T-helper 17 cell (primary cell): ENCODE measurements around the gene TMEM192. TPM values are rescaled to one million over a fixed set of nuclear protein-coding genes. Genes with fewer than 3 reads are reported as not detected.
"Not testable (repeated sequence)": the region's sequence is repeated elsewhere in the genome, so short reads cannot be mapped to it uniquely, and the experiment has no call there.

Experiments
- ATAC-seq: fragments of 150-1000 bp; cut with Tn5 transposase; 2 replicates; pipeline ENCODE4 v1.10.0; 2021; ENCODE audit warnings: mild to moderate bottlenecking, moderate library complexity
- DNase-seq, 3 donors: peaks; one replicate each; pipeline versions ENCODE4 v3.0.0 to v3.0.0-alpha.2; 2020 to 2021
- H3K9me3 ChIP-seq: one replicate; pipeline ENCODE4 v1.7.0; 2013; ENCODE audit warnings: low read length, mild to moderate bottlenecking; ENCODE audit not compliant: control insufficient read depth, poor library complexity, severe bottlenecking
- H3K27ac Mint-ChIP-seq: one replicate; pipeline ENCODE4 v1.8.0; 2022; ENCODE audit warnings: mild to moderate bottlenecking, moderate library complexity, mixed read lengths
- H3K27me3 Mint-ChIP-seq: one replicate; pipeline ENCODE4 v1.8.0; 2022; ENCODE audit warnings: mixed read lengths
- H3K36me3 Mint-ChIP-seq: one replicate; pipeline ENCODE4 v1.8.0; 2022; ENCODE audit warnings: low read depth, mixed read lengths
- H3K4me1 Mint-ChIP-seq: one replicate; pipeline ENCODE4 v1.8.0; 2022; ENCODE audit warnings: mild to moderate bottlenecking, mixed read lengths
- H3K4me3 Mint-ChIP-seq: one replicate; pipeline ENCODE4 v1.8.0; 2022; ENCODE audit warnings: mild to moderate bottlenecking, moderate library complexity, mixed read lengths
- total RNA-seq, 4 donors: library from RNA in 2 of 4; stranded (reverse) in 2 of 4; gene quantifications; one replicate each; pipeline ENCODE4 v1.2.3 and lab custom pipeline; 2022 to 2026

TMEM192 gene
- total RNA-seq, 2 donors from 2014 or later = 6.7 to 7.0 TPM

DNA sequence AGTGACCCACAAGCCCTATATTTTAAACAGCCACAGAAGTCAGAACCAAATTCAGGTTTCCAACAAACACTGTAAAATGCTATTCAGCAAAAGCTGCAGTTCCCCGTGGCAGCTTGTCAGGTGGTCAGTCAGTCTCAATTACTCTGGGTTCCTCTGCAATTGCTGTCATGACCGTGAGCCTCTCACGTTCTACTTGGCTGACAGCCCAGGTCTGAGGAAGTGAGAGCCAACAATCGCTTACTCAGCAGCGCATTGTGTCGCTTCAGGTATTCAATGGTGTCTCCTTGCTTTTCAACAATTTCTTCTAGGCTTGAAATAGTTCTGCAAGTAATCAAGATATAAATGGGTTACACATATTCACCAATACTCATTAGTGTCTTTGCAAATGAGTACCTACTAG is 33.2 kb downstream of the TMEM192 start:
- DNase-seq (no peak), ATAC-seq (no peak)
- H3K9me3 ChIP-seq = no peaks in the 10 kb centered on the region
- Mint-ChIP-seq H3K36me3 (no peaks in the 10 kb centered on the region), H3K27ac (no peak overlapping the region), H3K4me3 (no peak overlapping the region), H3K27me3 (no peaks in the 10 kb centered on the region), H3K4me1 (no peaks in the 10 kb centered on the region)

DNA sequence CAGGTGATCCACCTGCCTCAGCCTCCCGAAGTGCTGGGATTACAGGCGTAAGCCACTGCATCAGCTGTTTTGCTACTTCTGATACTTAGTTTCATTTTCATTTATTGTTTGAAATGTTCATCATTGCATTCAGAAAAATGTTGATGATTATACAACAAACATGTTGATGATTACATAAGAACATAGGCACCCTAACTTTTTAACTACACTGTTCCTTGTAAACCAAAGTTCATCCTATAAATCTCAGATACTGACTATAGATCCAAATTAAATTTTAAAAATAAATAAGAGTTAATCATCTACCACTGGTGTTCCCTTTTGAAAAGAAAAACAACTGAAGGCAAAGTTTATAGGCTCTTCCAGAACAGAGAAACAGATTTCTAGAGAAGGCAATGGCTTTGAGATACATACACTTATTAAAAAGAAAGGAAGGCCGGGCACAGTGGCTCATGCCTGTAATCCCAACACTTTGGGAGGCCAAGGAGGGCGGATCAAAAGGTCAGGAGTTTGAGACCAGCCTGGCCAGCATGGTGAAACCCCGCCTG is 35.6 kb downstream of the TMEM192 start:
- ATAC-seq (no peak), DNase-seq (no peak)
- H3K9me3 ChIP-seq = no peaks in the 10 kb centered on the region
- Mint-ChIP-seq H3K4me3 (no peak overlapping the region), H3K27ac (no peak overlapping the region), H3K4me1 (no peaks in the 10 kb centered on the region), H3K27me3 (no peaks in the 10 kb centered on the region), H3K36me3 (peaks cover 3% of the 10 kb centered on the region)

DNA sequence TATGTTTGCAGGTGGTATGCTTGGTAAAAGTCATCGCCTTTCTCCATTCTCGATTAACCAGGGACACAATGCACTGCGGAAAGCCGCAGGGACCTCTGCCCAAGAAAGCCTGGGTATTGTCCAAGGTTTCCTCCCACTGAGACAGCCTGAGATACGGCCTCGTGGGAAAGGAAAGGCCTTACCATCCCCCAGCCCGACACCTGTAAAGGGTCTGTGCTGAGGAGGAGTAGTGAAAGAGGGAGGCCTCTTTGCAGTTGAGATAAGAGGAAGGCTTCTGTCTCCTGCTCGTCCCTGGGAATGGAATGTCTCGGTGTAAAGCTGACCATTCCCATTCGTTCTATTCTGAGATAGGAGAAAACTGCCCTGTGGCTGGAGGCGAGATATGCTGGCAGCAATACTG is 39.3 kb downstream of the TMEM192 start:
- H3K9me3 ChIP-seq, H3K27me3 Mint-ChIP-seq, H3K4me1 Mint-ChIP-seq, ATAC-seq, DNase-seq, H3K4me3 Mint-ChIP-seq, H3K27ac Mint-ChIP-seq, H3K36me3 Mint-ChIP-seq: not testable (repeated sequence)

DNA sequence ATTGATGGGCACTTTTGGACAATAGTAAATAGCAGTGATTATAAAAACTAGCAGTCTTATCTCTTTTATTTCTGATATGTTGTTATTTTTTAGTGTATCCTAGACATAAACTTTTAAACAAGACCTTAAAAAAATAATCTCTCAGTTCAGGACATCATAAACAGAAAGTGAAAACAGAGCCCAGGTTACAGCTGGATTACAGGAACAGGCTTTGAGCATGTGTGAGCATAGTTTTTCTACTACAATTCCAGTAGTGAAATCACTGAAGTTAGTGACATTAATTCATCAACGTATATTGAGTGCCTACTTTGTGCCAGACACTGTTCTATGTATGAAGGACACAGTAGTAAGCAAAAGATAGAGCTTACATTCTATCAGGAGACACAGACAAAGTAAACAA is 42.1 kb downstream of the TMEM192 start:
- H3K4me1 Mint-ChIP-seq = no peaks in the 10 kb centered on the region
- DNase-seq (no peak), ATAC-seq (no peak)
- H3K9me3 ChIP-seq = no peaks in the 10 kb centered on the region
- H3K27me3 Mint-ChIP-seq = no peaks in the 10 kb centered on the region
- peaks cover 3% of the 10 kb centered on the region for H3K36me3 Mint-ChIP-seq
- H3K4me3 Mint-ChIP-seq = no peak overlapping the region
- peak overlapping the region; percentile 3 for H3K27ac Mint-ChIP-seq

DNA sequence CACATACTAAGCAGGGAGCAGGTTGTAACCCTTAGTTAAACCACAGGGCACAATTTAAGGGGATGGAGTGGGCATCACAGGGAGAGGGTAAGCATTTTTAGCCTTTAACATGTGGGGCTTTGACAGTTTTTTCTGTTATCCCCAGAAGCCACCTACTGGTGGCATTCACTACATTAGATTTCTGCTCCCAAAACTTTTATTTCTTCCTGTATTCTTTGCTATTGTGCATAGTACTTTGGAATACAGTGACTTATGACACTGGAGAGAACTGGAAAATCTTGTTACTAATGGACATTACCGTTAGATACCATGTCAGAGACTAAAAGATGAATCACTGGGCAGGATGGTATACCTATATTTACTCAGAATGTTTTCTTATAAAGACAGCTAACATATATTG is 51.7 kb downstream of the TMEM192 start:
- Mint-ChIP-seq H3K27me3 (peaks cover 4% of the 10 kb centered on the region), H3K27ac (no peak overlapping the region), H3K36me3 (no peaks in the 10 kb centered on the region), H3K4me1 (no peaks in the 10 kb centered on the region), H3K4me3 (no peak overlapping the region)
- DNase-seq (no peak), ATAC-seq (no peak)
- no peaks in the 10 kb centered on the region for H3K9me3 ChIP-seq

DNA sequence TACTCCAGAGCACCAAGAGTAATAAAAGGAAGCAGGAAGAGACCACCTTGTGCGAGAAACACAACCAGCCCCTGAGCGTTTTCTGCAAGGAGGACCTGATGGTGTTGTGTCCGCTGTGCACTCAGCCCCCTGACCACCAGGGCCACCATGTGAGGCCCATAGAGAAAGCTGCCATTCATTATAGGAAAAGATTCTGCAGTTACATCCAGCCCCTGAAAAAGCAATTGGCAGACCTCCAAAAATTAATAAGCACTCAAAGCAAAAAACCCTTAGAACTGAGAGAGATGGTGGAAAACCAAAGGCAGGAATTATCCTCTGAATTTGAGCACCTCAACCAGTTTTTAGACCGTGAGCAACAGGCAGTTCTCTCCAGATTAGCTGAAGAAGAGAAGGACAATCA is 53.3 kb downstream of the TMEM192 start:
- Mint-ChIP-seq H3K4me3 (no peak overlapping the region), H3K36me3 (no peaks in the 10 kb centered on the region), H3K27ac (no peak overlapping the region), H3K4me1 (no peaks in the 10 kb centered on the region), H3K27me3 (peaks cover 4% of the 10 kb centered on the region)
- ATAC-seq = no peak
- no peaks in the 10 kb centered on the region for H3K9me3 ChIP-seq
- no peak for DNase-seq

DNA sequence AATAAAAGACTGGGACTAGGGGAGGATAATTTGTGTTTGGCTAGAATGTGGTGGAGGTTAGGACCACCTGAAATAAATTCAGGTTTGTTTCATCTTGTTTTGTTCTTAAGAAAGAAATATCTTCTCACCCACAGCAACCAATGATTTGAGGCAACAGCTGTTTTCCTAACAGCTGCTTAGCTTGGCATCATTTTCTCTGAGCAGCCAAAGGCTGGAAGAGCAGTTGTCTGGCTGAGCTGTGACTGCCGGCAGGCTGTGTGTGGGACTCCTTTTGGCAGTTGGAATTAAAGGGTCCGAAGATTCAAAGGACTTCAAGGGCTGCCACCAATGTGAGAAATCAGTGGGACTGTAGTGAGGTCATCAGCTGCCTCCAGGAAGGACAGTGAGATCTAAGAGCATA is 54.0 kb downstream of the TMEM192 start:
- H3K9me3 ChIP-seq = no peaks in the 10 kb centered on the region
- peaks cover 4% of the 10 kb centered on the region for H3K27me3 Mint-ChIP-seq
- H3K4me1 Mint-ChIP-seq = no peaks in the 10 kb centered on the region
- no peaks in the 10 kb centered on the region for H3K36me3 Mint-ChIP-seq
- no peak overlapping the region for H3K4me3 Mint-ChIP-seq
- no peak for ATAC-seq
- DNase-seq = no peak
- H3K27ac Mint-ChIP-seq = no peak overlapping the region

DNA sequence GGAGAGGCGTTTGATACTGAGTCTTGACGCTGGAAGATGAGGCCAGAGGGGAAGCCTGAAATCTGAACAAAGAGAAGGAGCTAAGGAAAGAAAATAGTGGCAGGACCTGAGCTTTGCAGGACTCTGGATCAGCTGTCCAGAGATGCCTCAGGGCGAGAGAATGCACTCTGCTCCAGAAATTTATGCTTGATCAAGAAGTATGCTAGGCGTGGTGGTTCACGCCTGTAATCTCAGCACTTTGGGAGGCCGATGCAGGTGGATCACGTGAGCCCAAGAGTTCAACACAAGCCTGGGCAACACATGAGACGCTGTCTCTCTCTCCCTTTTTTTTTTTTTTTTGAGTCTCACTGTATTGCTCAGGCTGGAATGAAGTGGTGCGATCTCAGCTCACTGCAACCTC is 57.1 kb downstream of the TMEM192 start:
- no peak for ATAC-seq
- H3K27ac Mint-ChIP-seq = no peak overlapping the region
- H3K4me3 Mint-ChIP-seq = no peak overlapping the region
- no peak for DNase-seq
- no peaks in the 10 kb centered on the region for H3K4me1 Mint-ChIP-seq
- no peaks in the 10 kb centered on the region for H3K36me3 Mint-ChIP-seq
- H3K9me3 ChIP-seq = no peaks in the 10 kb centered on the region
- peaks cover 12% of the 10 kb centered on the region for H3K27me3 Mint-ChIP-seq

DNA sequence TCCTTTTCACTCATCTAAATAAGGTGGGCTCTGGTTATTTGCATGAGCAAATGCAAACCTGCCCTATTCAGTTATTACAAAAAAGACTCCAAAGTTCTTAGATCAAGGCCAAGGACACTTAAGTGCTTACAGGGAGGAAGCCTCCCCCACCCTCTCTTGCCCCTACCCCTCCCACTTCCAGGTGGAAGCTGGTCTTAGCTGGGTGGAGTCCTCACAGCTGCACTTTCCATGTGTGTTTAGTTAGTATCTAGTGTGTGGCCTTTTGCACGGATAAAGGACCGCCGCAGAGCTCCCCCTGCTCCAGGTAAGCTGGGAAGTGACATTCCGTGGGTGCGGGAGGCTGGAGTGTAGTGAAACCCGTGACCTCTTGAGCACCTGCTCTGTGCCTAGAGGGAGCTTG is 59.0 kb downstream of the TMEM192 start, which contains the start of gene TRIM75:
Gene TRIM75 (plus strand): TSS at position 222 of the 400 bp plus-strand sequence. CDS start 5,282 bp downstream, outside the sequence.
- H3K36me3 Mint-ChIP-seq = no peaks in the 10 kb centered on the region
- peaks cover 8% of the 10 kb centered on the region for H3K27me3 Mint-ChIP-seq
- no peaks in the 10 kb centered on the region for H3K4me1 Mint-ChIP-seq
- ATAC-seq (no peak), DNase-seq (no peak)
- no peak within 1 kb of the TSS for H3K4me3 Mint-ChIP-seq
- no peaks in the 10 kb centered on the region for H3K9me3 ChIP-seq
- H3K27ac Mint-ChIP-seq = no peak within 1 kb of the TSS

DNA sequence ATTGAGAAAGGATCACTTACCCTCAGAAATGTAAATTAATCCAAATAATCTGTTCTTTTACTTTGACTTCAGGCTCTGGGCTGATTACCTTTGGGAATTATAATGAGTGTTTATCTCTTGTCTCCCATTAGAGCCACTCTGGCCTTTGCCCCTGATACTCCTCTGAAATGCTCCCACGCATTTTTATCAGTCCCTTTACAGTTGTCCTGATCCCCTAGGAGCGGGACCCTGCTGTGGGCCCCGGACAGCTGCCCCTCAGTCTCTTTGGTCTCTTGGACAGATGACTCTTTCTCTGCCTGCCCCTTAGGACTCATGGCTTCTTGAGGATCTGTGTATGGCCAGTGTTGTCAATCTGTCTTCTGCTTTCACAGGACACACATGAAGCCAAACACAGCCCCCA is 60.0 kb downstream of the TMEM192 start:
- Mint-ChIP-seq H3K36me3 (no peaks in the 10 kb centered on the region), H3K4me1 (no peaks in the 10 kb centered on the region), H3K4me3 (no peak overlapping the region), H3K27me3 (peaks cover 8% of the 10 kb centered on the region), H3K27ac (no peak overlapping the region)
- H3K9me3 ChIP-seq = no peaks in the 10 kb centered on the region
- ATAC-seq (no peak), DNase-seq (no peak)

DNA sequence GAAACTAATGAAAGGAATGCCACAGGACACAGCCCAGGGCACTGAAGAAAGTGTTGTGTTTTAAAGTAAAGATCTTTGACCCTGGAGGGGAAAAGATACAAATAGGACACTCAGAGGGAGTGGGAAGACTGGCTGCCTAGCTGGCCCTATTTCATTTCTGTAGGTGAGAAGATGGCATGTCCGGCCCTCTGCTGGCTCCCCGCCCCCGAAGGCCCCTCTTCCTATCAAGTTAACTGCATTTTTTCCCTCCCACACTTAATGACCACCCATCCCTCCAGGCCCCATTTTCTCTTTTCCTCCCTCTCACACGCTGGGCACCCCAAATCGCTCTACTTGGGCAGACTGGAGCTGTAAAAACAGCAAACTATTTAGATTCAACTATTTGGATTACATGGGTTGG is 64.5 kb downstream of the TMEM192 start:
- ATAC-seq = no peak
- no peaks in the 10 kb centered on the region for H3K4me1 Mint-ChIP-seq
- H3K9me3 ChIP-seq = no peaks in the 10 kb centered on the region
- H3K4me3 Mint-ChIP-seq = no peak overlapping the region
- no peak overlapping the region for H3K27ac Mint-ChIP-seq
- H3K36me3 Mint-ChIP-seq = no peaks in the 10 kb centered on the region
- peaks cover 7% of the 10 kb centered on the region for H3K27me3 Mint-ChIP-seq
- no peak for DNase-seq

DNA sequence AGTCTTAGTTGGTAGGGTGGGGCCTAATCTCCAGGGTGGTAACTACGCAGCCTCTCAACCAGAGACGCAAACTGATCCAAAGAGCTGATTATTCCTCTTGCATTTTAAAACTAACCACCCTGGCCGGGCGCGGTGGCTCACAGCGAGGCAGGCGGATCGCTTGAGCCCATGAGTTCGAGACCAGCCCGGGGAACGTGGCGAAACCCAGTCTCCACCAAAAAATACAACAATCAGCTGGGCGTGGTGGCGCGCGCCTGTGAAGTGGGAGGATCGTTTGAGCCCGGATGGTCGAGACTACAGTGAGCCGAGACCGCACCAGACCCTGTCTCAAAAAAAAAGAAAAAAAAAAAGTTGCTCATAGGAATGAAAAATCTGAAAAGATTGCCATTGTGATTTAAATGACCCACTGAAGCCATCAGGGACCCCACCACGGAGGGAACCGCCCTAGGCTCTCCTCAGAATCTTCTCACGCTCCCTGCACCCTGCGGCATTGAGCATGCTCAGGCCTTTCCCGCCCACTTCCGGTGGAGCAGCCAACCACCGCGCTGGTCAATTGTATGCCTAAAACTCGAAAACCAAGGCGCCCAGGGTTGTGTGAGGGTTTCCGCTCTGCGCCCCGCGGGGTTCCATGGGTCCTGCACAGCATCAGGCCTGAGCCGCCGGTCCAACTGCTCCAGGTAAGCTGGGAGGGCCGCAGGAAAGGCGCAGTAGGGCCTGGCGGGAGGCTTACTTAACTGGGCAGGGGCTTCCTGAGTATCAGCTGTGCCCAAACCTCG is 81.0 kb downstream of the TMEM192 start, which contains the start of gene TRIM60:
Gene TRIM60 (plus strand): TSS at position 564 of the 776 bp plus-strand sequence. CDS start 8,074 bp downstream, outside the sequence.
- no peak for DNase-seq

DNA sequence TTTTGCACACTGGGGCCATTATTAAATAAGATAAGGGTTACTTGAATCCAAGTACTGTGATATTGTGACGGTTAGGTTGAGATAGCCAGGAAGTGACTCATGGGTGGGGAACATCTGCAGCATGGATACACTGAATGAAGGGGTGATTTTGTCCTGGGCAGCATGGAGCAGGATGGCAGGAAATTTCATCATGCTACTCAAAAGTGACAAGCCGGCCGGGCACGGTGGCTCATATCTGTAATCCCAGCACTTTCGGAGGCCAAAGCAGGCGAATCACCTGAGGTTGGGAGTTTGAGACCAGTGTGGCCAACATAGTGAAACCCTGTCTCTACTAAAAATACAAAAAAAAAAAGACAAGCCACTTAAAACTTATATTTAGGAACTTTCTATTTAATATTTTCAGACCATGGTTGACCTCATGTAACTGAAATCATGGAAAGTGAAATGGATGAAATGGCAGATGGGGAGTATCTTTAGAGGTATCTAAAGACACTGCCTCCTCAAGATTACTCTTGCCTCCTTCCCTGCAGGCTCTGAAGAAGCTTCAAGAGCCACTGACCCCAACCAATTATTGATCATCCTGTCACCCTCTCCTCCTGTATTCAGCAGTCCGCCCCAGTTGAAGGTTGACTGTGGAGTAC is 84.8 kb downstream of the TMEM192 start:
- H3K4me3 Mint-ChIP-seq = no peak overlapping the region

More for the DNA sequence above, 81.0 kb downstream of the TMEM192 start, which contains the start of gene TRIM60:
- Mint-ChIP-seq H3K4me1 (no peaks in the 10 kb centered on the region), H3K27ac (peak within 1 kb of the TSS; percentile 2), H3K36me3 (no peaks in the 10 kb centered on the region), H3K4me3 (no peak within 1 kb of the TSS), H3K27me3 (peaks cover 16% of the 10 kb centered on the region)
- ATAC-seq = no peak
- H3K9me3 ChIP-seq = no peaks in the 10 kb centered on the region

More for the DNA sequence above, 84.8 kb downstream of the TMEM192 start:
- Mint-ChIP-seq H3K4me1 (no peaks in the 10 kb centered on the region), H3K27me3 (peaks cover 21% of the 10 kb centered on the region), H3K27ac (no peak overlapping the region), H3K36me3 (no peaks in the 10 kb centered on the region)
- H3K9me3 ChIP-seq = no peaks in the 10 kb centered on the region
- no peak for DNase-seq
- ATAC-seq = no peak
